Prostate gland (tissue), 2 donors: ENCODE results near the gene DNAJC5G. TPM values are rescaled to one million over a fixed set of nuclear protein-coding genes. Genes with fewer than 3 reads are reported as not detected.

Experiments used
- DNase-seq: peaks from one replicate; pipeline ENCODE4 v3.0.0-alpha.2; 2019; ENCODE audit warnings: low spot score
- H3K27ac ChIP-seq, 2 donors: fragments of 200-600 bp; sonication (generic); 2 replicates each; pipeline ENCODE4 v1.5.1; 2017 to 2019
- H3K27me3 ChIP-seq: fragments of 200-600 bp; sonication (generic); replicated peaks from 2 replicates; pipeline ENCODE4 v1.5.1; 2019; ENCODE audit not compliant: insufficient read depth
- H3K36me3 ChIP-seq, 2 donors: fragments of 200-600 bp; sonication (generic); 1 replicate in 1 of 2; 2 replicates in 1 of 2; pipeline versions ENCODE4 v1.5.1 to v1.8.1; 2017 to 2019
- H3K4me1 ChIP-seq: fragments of 200-600 bp; sonication (generic); replicated peaks from 2 replicates; pipeline ENCODE4 v1.5.1; 2019
- H3K4me3 ChIP-seq, 2 donors: fragments of 200-600 bp; sonication (generic); 2 replicates each; pipeline ENCODE4 v1.5.1; 2017 to 2019
- H3K9me3 ChIP-seq: fragments of 200-600 bp; sonication (generic); 2 replicates; pipeline ENCODE4 v1.5.1; 2017
- POLR2A ChIP-seq: fragments of 450-650 bp; IDR thresholded peaks from one replicate; pipeline ENCODE4 v1.6.1; 2016; ENCODE audit warnings: antibody characterized with exemption, mild to moderate bottlenecking
- POLR2AphosphoS5 ChIP-seq: sonication (generic); formaldehyde crosslinking; IDR thresholded peaks from one replicate; pipeline ENCODE4 v1.6.1; 2017; ENCODE audit warnings: antibody characterized with exemption
- WGBS: methylation state at CpG from one replicate; pipeline ENCODE4 v1.1.5; 2018; 5-methylcytosine and 5-hydroxymethylcytosine counted together
- intact Hi-C: fragments of 100-400 bp; cut with DNase I; formaldehyde crosslinking; loops from one replicate; pipeline ENCODE4 v1.14.2; 2022
- total RNA-seq, 2 donors: library from RNA; depleted of rRNA; stranded (reverse); fragments of >200 nt; gene quantifications; one replicate each; pipeline ENCODE4 v1.1.0, GENCODE V29; 2016
- TF ChIP-seq, protein P1 (sequence below), 4 experiments: fragments of 200-600 bp in 2 of 4; fragments of 450-650 bp in 2 of 4; sonication (generic) in 2 of 4; IDR thresholded peaks; 1 replicate in 3 of 4; 2 replicates in 1 of 4; pipeline ENCODE4 v1.5.1; 2016 to 2019; ENCODE audit warnings: antibody characterized with exemption in 4 of 4, mild to moderate bottlenecking in 2 of 4, moderate library complexity in 2 of 4

The DNAJC5G gene
- total RNA-seq, 2 donors from 2014 or later, result 16.1 TPM; not detected in 1

- Histone ChIP-seq H3K4me1 (peaks cover 10% of the 10 kb centered on the region), H3K27ac (peak overlapping the region; percentile 87 to 92), H3K27me3 (no peaks in the 10 kb centered on the region), H3K9me3 (no peaks in the 10 kb centered on the region), H3K4me3 (peak overlapping the region; percentile 61 to 64), H3K36me3 (peaks cover 7 to 8% of the 10 kb centered on the region in 2 donors)
- intact Hi-C loops, result loop anchor here (5.0 kb wide), 1 partner anchor 34 kb away; the partner anchor contains the start of gene GTF3C2
- TF ChIP-seq POLR2AphosphoS5 (no peak), POLR2A (no peak)
- TF ChIP-seq, protein P1, sequence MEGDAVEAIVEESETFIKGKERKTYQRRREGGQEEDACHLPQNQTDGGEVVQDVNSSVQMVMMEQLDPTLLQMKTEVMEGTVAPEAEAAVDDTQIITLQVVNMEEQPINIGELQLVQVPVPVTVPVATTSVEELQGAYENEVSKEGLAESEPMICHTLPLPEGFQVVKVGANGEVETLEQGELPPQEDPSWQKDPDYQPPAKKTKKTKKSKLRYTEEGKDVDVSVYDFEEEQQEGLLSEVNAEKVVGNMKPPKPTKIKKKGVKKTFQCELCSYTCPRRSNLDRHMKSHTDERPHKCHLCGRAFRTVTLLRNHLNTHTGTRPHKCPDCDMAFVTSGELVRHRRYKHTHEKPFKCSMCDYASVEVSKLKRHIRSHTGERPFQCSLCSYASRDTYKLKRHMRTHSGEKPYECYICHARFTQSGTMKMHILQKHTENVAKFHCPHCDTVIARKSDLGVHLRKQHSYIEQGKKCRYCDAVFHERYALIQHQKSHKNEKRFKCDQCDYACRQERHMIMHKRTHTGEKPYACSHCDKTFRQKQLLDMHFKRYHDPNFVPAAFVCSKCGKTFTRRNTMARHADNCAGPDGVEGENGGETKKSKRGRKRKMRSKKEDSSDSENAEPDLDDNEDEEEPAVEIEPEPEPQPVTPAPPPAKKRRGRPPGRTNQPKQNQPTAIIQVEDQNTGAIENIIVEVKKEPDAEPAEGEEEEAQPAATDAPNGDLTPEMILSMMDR (IDR thresholded peaks at IDR 0.05), result no peak
- WGBS, result 12% methylated on average over 5 of the region's 5 CpGs
- no peak for DNase-seq
Measured at GRCh38 chr2:27323596-27324285, 48.5 kb downstream of the DNAJC5G start.

DNA sequence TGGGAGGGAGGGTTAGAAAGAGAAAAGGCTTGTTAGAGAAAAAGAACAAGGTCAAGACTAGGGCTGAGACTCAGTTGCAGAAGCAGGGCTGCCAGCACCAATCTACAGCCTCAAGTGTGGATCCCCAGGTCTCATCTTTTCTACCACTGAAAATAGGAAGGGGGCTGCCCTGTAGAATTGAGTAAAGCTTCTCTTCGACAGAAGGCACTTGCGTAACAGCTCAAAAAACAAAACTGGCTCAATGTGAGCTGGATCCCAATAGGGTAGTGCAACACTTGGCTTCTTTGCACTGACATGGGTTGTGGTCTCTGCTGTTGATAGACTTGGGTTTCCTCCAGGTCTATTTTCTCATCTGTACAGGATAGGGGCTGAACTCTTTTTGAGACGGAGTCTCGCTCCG is 49.5 kb downstream of the DNAJC5G start:
- H3K36me3 ChIP-seq, result peaks cover 7 to 18% of the 10 kb centered on the region in 2 donors
- H3K27me3 ChIP-seq, result no peaks in the 10 kb centered on the region
- no peak overlapping the region for H3K27ac ChIP-seq
- H3K4me1 ChIP-seq, result peaks cover 10% of the 10 kb centered on the region
- TF ChIP-seq, protein P1 (IDR thresholded peaks at IDR 0.05), result no peak
- no peak for TF ChIP-seq POLR2AphosphoS5
- no peak for TF ChIP-seq POLR2A
- 97% methylated on average over 5 of the region's 5 CpGs for WGBS
- intact Hi-C loops, result loop anchor here (5.0 kb wide), 2 partner anchors 33 to 43 kb away; partner anchors contain the start of gene GTF3C2
- no peak overlapping the region for H3K4me3 ChIP-seq
- no peak for DNase-seq
- no peaks in the 10 kb centered on the region for H3K9me3 ChIP-seq

Other genes starting within 250 kb of the DNAJC5G start
- 10 to 100 TPM; 44.5 to 75.9 TPM for gene TMEM214, start 242.5 kb upstream of the DNAJC5G start, total RNA-seq
- 10 to 100 TPM; 31.9 to 87.1 TPM for gene AGBL5, start 223.8 kb upstream of the DNAJC5G start, total RNA-seq
- gene OST4, start 203.8 kb upstream of the DNAJC5G start, total RNA-seq, result 100 to 1,000 TPM; 246 to 317 TPM
- gene EMILIN1, start 196.8 kb upstream of the DNAJC5G start, total RNA-seq, result 100 to 1,000 TPM in 1 of 2 donors, 10 to 100 TPM in 1; 39.8 to 149 TPM
- gene KHK, start 188.7 kb upstream of the DNAJC5G start, total RNA-seq, result 1 to 10 TPM in 1 of 2 donors, under 1 TPM in 1; 0.91 to 7.0 TPM
- gene CGREF1, start 156.3 kb upstream of the DNAJC5G start, total RNA-seq, result 10 to 100 TPM in 1 of 2 donors, 1 to 10 TPM in 1; 4.9 to 10.7 TPM
- 1 to 10 TPM; 4.1 to 7.0 TPM for gene ABHD1, start 151.6 kb upstream of the DNAJC5G start, total RNA-seq
- 10 to 100 TPM; 74.0 to 88.9 TPM for gene PREB, start 140.8 kb upstream of the DNAJC5G start, total RNA-seq
- 1 to 10 TPM in 1 of 2 donors, not detected in 1; 1.1 TPM for gene PRR30, start 136.0 kb upstream of the DNAJC5G start, total RNA-seq
- 1 to 10 TPM in 1 of 2 donors, not detected in 1; 8.5 TPM for gene TCF23, start 126.4 kb upstream of the DNAJC5G start, total RNA-seq
- 100 to 1,000 TPM; 217 to 222 TPM for gene ATRAID, start 63.4 kb upstream of the DNAJC5G start, total RNA-seq
- 10 to 100 TPM; 23.9 to 65.2 TPM for gene SLC5A6, start 63.2 kb upstream of the DNAJC5G start, total RNA-seq
- 10 to 100 TPM; 16.0 to 63.6 TPM for gene CAD, start 58.1 kb upstream of the DNAJC5G start, total RNA-seq
- gene SLC30A3, start 12.4 kb upstream of the DNAJC5G start, total RNA-seq, result 100 to 1,000 TPM in 1 of 2 donors, not detected in 1; 102 TPM
- 10 to 100 TPM in 1 of 2 donors, 1 to 10 TPM in 1; 2.8 to 17.9 TPM for gene TRIM54, start 7.0 kb downstream of the DNAJC5G start, total RNA-seq
- 10 to 100 TPM in 1 of 2 donors, 1 to 10 TPM in 1; 4.2 to 11.2 TPM for gene UCN, start 33.0 kb downstream of the DNAJC5G start, total RNA-seq
- 10 to 100 TPM; 82.5 to 90.3 TPM for gene MPV17, start 47.7 kb downstream of the DNAJC5G start, total RNA-seq
- 10 to 100 TPM; 41.2 to 66.1 TPM for gene GTF3C2, start 81.3 kb downstream of the DNAJC5G start, total RNA-seq
- gene EIF2B4, start 94.9 kb downstream of the DNAJC5G start, total RNA-seq, result 10 to 100 TPM; 46.9 to 51.8 TPM
- gene SNX17, start 95.2 kb downstream of the DNAJC5G start, total RNA-seq, result 100 to 1,000 TPM; 127 to 134 TPM
- gene ZNF513, start 105.3 kb downstream of the DNAJC5G start, total RNA-seq, result 10 to 100 TPM in 1 of 2 donors, 1 to 10 TPM in 1; 9.0 to 22.0 TPM
- gene PPM1G, start 134.2 kb downstream of the DNAJC5G start, total RNA-seq, result 10 to 100 TPM; 57.2 to 65.4 TPM
- 10 to 100 TPM; 42.9 to 83.4 TPM for gene NRBP1, start 153.2 kb downstream of the DNAJC5G start, total RNA-seq
- gene KRTCAP3, start 166.9 kb downstream of the DNAJC5G start, total RNA-seq, result 100 to 1,000 TPM in 1 of 2 donors, 10 to 100 TPM in 1; 31.4 to 147 TPM
- gene IFT172, start 214.3 kb downstream of the DNAJC5G start, total RNA-seq, result 10 to 100 TPM; 32.6 to 42.8 TPM
- gene FNDC4, start 219.8 kb downstream of the DNAJC5G start, total RNA-seq, result 10 to 100 TPM; 24.1 to 30.6 TPM
- under 1 TPM in 1 of 2 donors, not detected in 1; 0.87 TPM for gene GCKR, start 221.4 kb downstream of the DNAJC5G start, total RNA-seq